Measurements from ENCODE around the gene DOCK1. TPM values are rescaled to one million over a fixed set of nuclear protein-coding genes. Genes with fewer than 3 reads are reported as not detected.

Gene DOCK1
- polyA plus RNA-seq, 1 donor from 2014 or later, result 2.7 TPM

- Histone ChIP-seq H3K4me3 (ENCODE audit: low read length) (no peak overlapping the region), H3K9me3 (ENCODE audit: low read length) (no peaks in the 10 kb centered on the region), H4K20me1 (ENCODE audit: insufficient read depth) (no peaks in the 10 kb centered on the region), H3F3A (ENCODE audit: insufficient read depth, low read length, poor library complexity, severe bottlenecking) (no peaks in the 10 kb centered on the region), H3K9me2 (ENCODE audit: insufficient read depth, low read length) (no peaks in the 10 kb centered on the region), H2AFZ (ENCODE audit: low read depth, low read length) (no peak overlapping the region), H3K4me2 (ENCODE audit: low read length) (no peak overlapping the region), H3K79me2 (replicated peaks; ENCODE audit: insufficient read depth, low read length) (no peaks in the 10 kb centered on the region), H3K36me3 (ENCODE audit: insufficient read depth, low read length) (no peaks in the 10 kb centered on the region), H3K27ac (ENCODE audit: low read length) (no peak overlapping the region), H3K9ac (ENCODE audit: low read length) (no peak overlapping the region), H3K27me3 (ENCODE audit: insufficient read depth, low read depth, low read length) (no peaks in the 10 kb centered on the region)
- TF ChIP-seq TAF1 (IDR thresholded peaks at IDR 0.05; ENCODE audit: low read depth) (no peak), POLR2AphosphoS5 (IDR thresholded peaks at IDR 0.05) (no peak), EP300 (conservative IDR thresholded peaks at IDR 0.05; ENCODE audit: poor library complexity, severe bottlenecking) (no peak), SMC3 (conservative IDR thresholded peaks at IDR 0.05; ENCODE audit: poor library complexity) (no peak)
Observed at GRCh38 chr10:126893841-126894240, 11.4 kb upstream of the DOCK1 start.

- H3K4me2 ChIP-seq (ENCODE audit: low read length), result no peak overlapping the region
- no peaks in the 10 kb centered on the region for H3K27me3 ChIP-seq (ENCODE audit: insufficient read depth, low read depth, low read length)
- H3K4me3 ChIP-seq (ENCODE audit: low read length), result no peak overlapping the region
- H3K79me2 ChIP-seq (replicated peaks; ENCODE audit: insufficient read depth, low read length), result no peaks in the 10 kb centered on the region
- H3K9ac ChIP-seq (ENCODE audit: low read length), result no peak overlapping the region
- TF ChIP-seq RAD21 (conservative IDR thresholded peaks at IDR 0.05) (no peak), EP300 (conservative IDR thresholded peaks at IDR 0.05; ENCODE audit: poor library complexity, severe bottlenecking) (no peak), SMC3 (conservative IDR thresholded peaks at IDR 0.05; ENCODE audit: poor library complexity) (no peak), EZH2 (IDR thresholded peaks at IDR 0.05; ENCODE audit: borderline replicate concordance, insufficient read depth, low read length, poor library complexity, severe bottlenecking) (no peak), MXI1 (conservative IDR thresholded peaks at IDR 0.05; ENCODE audit: poor library complexity, severe bottlenecking) (no peak), TAF1 (IDR thresholded peaks at IDR 0.05; ENCODE audit: low read depth) (no peak), POLR2AphosphoS5 (IDR thresholded peaks at IDR 0.05) (no peak)
- TF ChIP-seq, protein P1, sequence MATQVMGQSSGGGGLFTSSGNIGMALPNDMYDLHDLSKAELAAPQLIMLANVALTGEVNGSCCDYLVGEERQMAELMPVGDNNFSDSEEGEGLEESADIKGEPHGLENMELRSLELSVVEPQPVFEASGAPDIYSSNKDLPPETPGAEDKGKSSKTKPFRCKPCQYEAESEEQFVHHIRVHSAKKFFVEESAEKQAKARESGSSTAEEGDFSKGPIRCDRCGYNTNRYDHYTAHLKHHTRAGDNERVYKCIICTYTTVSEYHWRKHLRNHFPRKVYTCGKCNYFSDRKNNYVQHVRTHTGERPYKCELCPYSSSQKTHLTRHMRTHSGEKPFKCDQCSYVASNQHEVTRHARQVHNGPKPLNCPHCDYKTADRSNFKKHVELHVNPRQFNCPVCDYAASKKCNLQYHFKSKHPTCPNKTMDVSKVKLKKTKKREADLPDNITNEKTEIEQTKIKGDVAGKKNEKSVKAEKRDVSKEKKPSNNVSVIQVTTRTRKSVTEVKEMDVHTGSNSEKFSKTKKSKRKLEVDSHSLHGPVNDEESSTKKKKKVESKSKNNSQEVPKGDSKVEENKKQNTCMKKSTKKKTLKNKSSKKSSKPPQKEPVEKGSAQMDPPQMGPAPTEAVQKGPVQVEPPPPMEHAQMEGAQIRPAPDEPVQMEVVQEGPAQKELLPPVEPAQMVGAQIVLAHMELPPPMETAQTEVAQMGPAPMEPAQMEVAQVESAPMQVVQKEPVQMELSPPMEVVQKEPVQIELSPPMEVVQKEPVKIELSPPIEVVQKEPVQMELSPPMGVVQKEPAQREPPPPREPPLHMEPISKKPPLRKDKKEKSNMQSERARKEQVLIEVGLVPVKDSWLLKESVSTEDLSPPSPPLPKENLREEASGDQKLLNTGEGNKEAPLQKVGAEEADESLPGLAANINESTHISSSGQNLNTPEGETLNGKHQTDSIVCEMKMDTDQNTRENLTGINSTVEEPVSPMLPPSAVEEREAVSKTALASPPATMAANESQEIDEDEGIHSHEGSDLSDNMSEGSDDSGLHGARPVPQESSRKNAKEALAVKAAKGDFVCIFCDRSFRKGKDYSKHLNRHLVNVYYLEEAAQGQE (IDR thresholded peaks at IDR 0.05; ENCODE audit: borderline replicate concordance), result no peak
- TF ChIP-seq, protein P2, sequence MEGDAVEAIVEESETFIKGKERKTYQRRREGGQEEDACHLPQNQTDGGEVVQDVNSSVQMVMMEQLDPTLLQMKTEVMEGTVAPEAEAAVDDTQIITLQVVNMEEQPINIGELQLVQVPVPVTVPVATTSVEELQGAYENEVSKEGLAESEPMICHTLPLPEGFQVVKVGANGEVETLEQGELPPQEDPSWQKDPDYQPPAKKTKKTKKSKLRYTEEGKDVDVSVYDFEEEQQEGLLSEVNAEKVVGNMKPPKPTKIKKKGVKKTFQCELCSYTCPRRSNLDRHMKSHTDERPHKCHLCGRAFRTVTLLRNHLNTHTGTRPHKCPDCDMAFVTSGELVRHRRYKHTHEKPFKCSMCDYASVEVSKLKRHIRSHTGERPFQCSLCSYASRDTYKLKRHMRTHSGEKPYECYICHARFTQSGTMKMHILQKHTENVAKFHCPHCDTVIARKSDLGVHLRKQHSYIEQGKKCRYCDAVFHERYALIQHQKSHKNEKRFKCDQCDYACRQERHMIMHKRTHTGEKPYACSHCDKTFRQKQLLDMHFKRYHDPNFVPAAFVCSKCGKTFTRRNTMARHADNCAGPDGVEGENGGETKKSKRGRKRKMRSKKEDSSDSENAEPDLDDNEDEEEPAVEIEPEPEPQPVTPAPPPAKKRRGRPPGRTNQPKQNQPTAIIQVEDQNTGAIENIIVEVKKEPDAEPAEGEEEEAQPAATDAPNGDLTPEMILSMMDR (IDR thresholded peaks at IDR 0.05; ENCODE audit: poor library complexity, severe bottlenecking), result no peak
- no peaks in the 10 kb centered on the region for H3K9me2 ChIP-seq (ENCODE audit: insufficient read depth, low read length)
- no peak overlapping the region for H2AFZ ChIP-seq (ENCODE audit: low read depth, low read length)
- no peak overlapping the region for H3K27ac ChIP-seq (ENCODE audit: low read length)
- no peaks in the 10 kb centered on the region for H3K9me3 ChIP-seq (ENCODE audit: low read length)
- H3F3A ChIP-seq (ENCODE audit: insufficient read depth, low read length, poor library complexity, severe bottlenecking), result no peaks in the 10 kb centered on the region
- no peaks in the 10 kb centered on the region for H3K36me3 ChIP-seq (ENCODE audit: insufficient read depth, low read length)
- no peaks in the 10 kb centered on the region for H4K20me1 ChIP-seq (ENCODE audit: insufficient read depth)
Observed at GRCh38 chr10:126895214-126895781, 9.9 kb upstream of the DOCK1 start.

All from neural cell (in vitro differentiated cells).